Hematopoietic multipotent progenitor cell treated with erythropoietin and hydrocortisone succinate and interleukin-3 and kit ligand, for 4 days (in vitro differentiated cells): ENCODE measurements around the gene APOBEC3A.
"Not testable (repeated sequence)": the region's sequence is repeated elsewhere in the genome, so short reads cannot be mapped to it uniquely, and the experiment has no call there.

Experiments used
- DNase-seq: peaks from one replicate; pipeline ENCODE4 v3.0.0-alpha.2; 2015

Gene APOBEC3A

GRCh38 chr22:38981992-38982927, 24.9 kb downstream of the APOBEC3A start, which contains the start of gene APOBEC3B:
Gene APOBEC3B (plus strand): TSS chr22:38982347. CDS start chr22:38982454, 107 bp downstream.
- peak; percentile 98 for DNase-seq

GRCh38 chr22:38984224-38984623, 26.8 kb downstream of the APOBEC3A start:
- DNase-seq = peak; percentile 77

GRCh38 chr22:38984784-38985757, 27.7 kb downstream of the APOBEC3A start:
- not testable (repeated sequence) for DNase-seq

GRCh38 chr22:38986629-38987028, 29.2 kb downstream of the APOBEC3A start:
- DNase-seq = no peak

GRCh38 chr22:38987171-38987895, 29.9 kb downstream of the APOBEC3A start:
- DNase-seq = no peak

- DNase-seq = peak; percentile 31
These were observed 32.1 kb downstream of the APOBEC3A start for GRCh38 chr22:38989466-38989865.

GRCh38 chr22:38992871-38993371, 35.5 kb downstream of the APOBEC3A start:
- peak; percentile 50 for DNase-seq

- DNase-seq = no peak
These were observed 38.7 kb downstream of the APOBEC3A start for GRCh38 chr22:38996105-38996504.

GRCh38 chr22:38997518-38997917, 40.1 kb downstream of the APOBEC3A start:
- no peak for DNase-seq

- DNase-seq = peak; percentile 94
These were observed 45.8 kb downstream of the APOBEC3A start for GRCh38 chr22:39003165-39003638.

- no peak for DNase-seq
These were observed 49.8 kb downstream of the APOBEC3A start for GRCh38 chr22:39007177-39007576.

GRCh38 chr22:39008271-39008850, 51.0 kb downstream of the APOBEC3A start:
- DNase-seq = not testable (repeated sequence)

GRCh38 chr22:39010946-39011345, 53.5 kb downstream of the APOBEC3A start:
- no peak for DNase-seq
